Globus pallidus (tissue), 1 donor: ENCODE data around the gene TOR1AIP2.
"Not testable (repeated sequence)": the region's sequence is repeated elsewhere in the genome, so short reads cannot be mapped to it uniquely, and the experiment has no call there.

ENCODE experiments used
- DNase-seq: peaks from one replicate; pipeline ENCODE4 v3.0.0-alpha.2; 2015; ENCODE audit warnings: low spot score

The TOR1AIP2 gene

DNA sequence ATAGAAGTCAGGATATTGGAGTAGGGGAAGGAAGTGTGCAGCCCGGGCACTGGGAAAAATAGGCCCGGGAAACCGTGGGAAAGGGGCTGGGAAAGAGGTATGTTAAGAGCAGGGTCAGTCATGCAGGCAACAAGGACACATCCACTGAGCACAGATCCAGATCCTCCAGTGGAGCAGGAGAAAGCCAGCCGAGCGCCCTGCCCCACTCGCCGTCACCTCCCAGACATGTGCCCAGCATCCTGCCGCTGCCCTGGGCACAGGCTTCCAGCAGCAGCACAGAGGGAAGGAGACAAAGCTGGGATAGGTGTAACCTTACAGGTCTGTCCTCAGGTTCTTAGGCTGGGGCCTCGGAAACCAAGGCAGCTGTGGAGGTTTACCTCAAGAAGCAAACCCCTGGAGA lies 70.3 kb downstream of the TOR1AIP2 start:
- no peak for DNase-seq

- no peak for DNase-seq
Observed at GRCh38 chr1:179806333-179806732, 71.3 kb downstream of the TOR1AIP2 start.

DNA sequence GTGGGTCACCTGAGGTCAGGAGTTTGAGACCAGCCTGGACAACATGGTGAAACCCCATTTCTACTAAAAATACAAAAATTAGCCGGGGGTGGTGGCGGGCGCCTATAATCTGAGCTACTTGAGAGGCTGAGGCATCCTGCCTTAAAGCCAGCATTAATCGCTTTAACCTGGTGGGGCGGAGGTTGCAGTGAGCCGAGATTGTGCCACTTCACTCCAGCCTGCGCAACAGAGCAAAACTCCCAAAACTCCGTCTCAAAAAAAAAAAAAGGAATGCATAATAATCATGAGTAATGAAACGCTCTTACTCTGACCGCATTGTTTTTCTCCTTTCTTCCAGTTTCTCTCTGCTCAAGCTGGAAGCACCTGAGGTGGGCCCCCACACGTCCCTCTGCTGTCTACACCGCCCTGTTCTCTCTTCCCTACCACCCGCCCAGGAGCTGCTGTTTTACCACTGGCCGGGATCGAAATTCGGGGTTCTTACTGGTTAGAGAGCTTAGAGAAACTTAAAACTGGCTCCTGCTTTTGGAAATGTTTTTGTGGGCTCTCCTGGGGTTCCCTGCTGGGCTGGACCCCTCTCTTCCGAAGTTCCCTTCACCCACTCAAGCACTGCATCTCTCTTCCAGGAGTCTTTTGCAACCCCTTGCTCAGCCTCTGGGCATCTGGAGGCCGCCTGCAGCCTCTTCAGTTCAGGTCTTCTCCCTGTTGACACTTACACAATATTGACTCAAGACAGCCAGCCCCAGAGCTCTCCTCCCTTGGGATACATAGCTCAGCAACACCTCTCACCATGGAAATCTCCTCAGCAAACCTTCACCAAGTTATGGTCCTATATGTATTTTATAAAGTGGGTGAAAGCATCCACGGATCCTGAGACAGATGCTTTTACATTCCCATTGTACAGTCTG lies 72.1 kb downstream of the TOR1AIP2 start:
- DNase-seq: no peak

DNA sequence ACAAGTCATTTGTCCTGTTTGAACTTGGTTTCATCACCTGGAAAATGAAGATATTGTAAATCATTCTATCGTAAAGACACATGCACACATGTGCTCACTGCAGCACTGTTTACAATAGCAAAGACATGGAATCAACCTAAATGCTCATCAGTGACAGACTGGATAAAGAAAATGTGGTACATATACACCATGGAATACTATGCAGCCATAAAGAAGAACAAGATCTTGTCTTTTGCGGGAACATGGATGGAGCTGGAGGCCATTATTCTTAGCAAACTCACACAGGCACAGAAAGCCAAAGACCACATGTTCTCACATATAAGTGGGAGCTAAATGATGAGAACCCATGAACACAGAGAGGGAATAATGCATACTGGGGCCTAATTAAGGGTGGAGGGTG lies 73.2 kb downstream of the TOR1AIP2 start:
- DNase-seq: not testable (repeated sequence)

- no peak for DNase-seq
Observed at GRCh38 chr1:179803918-179804317, 73.7 kb downstream of the TOR1AIP2 start.

DNA sequence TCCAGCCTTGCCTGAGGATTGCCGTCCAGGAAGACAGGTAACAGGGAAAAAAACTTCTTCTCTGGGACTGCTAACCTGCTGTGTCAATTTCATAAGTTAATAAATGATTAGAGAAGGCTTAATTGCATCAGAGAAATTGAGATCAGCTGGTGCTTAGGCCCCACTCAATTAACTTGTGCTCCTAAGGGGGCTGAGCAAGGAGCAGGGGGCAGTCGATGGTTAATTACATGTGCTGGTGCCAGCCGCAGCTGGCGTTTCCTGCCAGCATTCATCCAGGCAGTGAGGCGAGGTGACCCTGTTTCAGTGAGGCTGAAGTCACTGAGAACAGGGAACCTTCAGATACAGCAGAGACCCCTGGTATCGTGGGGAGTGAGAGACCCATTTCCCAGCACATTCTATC lies 74.5 kb downstream of the TOR1AIP2 start:
- no peak for DNase-seq

GRCh38 chr1:179800481-179800880 lies 77.1 kb downstream of the TOR1AIP2 start:
- DNase-seq: no peak

DNA sequence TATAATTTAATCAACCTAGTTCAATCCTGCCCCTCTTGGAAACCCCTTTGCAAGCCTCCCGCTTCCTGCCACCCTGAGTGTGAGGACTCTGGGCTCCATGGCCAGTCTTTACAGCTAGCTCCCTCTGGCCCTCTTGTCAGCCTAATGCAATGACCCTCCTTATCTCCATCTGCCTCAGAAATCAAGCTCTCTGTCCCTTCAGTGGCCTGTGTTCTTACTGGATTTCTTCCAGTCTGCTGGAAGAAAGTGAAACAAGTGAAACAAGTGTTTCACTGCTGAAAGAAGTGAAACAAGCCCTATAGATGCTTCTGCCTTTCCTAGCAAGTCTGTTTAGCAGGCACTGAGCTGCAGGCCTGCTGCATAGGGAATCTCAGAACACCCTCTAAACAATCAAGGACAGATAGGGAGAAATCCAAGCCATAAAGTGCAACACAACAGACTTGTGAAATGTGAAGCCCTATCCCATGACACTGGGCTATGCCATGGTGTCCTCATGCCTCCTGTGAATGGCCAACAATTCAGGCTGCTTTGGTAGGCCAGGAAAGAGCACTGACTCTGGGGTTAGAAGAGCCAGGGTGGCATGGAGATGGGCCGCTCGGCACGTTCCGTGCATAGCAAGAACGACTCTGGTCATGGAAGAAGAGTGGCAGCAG lies 78.6 kb downstream of the TOR1AIP2 start:
- no peak for DNase-seq

- DNase-seq: no peak
Observed at GRCh38 chr1:179798213-179798863, 79.3 kb downstream of the TOR1AIP2 start.

GRCh38 chr1:179794669-179795068 lies 82.9 kb downstream of the TOR1AIP2 start:
- no peak for DNase-seq

DNA sequence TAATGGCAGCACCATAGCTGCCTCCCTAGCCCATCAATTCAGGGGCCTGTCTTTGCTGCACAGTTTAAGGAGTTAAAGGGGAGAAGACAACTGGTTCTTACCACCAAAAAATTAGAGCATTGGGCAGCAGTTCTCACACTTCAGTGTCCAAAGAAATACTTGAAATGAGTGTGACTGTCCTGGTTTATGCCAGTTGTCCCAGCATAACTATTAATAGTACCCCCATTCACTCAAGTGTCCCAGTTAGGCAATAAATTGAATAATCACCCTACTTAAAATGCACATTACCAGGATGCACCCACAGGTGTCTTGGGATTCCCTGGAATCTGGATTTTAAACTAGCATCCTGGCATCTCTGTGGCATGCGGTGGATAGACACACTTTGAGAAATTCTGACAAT lies 83.5 kb downstream of the TOR1AIP2 start:
- DNase-seq: no peak

GRCh38 chr1:179793281-179793680 lies 84.3 kb downstream of the TOR1AIP2 start:
- DNase-seq: no peak
